Stimulated activated CD4-positive, alpha-beta T cell treated with anti-CD3 and anti-CD28 coated beads, Interleukin-1b, Interleukin-23, amount 100 ng/mL, for 24 hours (primary cell): ENCODE data around the gene UBE2N.
"Not testable (repeated sequence)": the region's sequence is repeated elsewhere in the genome, so short reads cannot be mapped to it uniquely, and the experiment has no call there.

Source experiments
- DNase-seq, 4 experiments: peaks; one replicate each; pipeline ENCODE4 v3.0.0-alpha.2; 2020; ENCODE audit warnings: low read depth in 4 of 4, low spot score in 1 of 4

Gene UBE2N

DNA sequence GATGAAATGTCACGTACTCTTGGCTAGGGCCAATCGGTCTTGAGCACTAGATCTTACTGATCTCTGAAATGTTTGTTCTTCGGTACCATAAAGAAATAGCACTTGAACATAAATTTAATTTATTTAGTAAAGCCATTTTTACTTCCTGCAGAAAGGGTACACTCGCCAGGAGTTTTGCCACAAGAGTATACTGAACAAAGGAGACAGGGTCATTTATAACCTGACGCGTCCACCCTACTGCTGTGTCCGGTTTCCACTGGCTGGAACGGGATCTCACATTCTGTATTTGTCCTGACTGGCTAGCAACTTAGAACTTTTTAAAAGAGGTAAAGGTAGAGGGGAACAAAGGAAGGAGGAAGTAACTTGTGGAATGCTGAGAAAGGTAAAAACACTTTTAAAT lies 29.4 kb downstream of the UBE2N start:
- DNase-seq, result not testable (repeated sequence)

DNA sequence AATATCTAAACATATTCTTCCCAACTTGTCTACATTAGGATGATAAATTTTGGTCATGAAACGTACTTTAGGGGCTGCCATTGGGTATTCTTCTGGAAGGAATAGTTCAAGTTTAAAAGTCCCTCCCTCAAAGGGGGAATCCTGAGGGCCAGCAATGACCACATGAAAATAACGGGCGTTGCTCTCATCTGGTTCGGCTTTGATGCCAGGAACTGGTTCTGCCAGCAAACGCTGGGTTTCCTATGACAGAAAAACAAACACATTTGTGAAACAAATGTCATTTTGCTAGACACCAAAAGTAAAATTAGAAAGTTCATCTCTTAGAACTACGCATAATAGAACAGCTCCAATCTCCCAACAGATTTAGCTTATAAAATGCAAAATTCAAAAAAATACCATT lies 30.7 kb downstream of the UBE2N start:
- not testable (repeated sequence) for DNase-seq

DNA sequence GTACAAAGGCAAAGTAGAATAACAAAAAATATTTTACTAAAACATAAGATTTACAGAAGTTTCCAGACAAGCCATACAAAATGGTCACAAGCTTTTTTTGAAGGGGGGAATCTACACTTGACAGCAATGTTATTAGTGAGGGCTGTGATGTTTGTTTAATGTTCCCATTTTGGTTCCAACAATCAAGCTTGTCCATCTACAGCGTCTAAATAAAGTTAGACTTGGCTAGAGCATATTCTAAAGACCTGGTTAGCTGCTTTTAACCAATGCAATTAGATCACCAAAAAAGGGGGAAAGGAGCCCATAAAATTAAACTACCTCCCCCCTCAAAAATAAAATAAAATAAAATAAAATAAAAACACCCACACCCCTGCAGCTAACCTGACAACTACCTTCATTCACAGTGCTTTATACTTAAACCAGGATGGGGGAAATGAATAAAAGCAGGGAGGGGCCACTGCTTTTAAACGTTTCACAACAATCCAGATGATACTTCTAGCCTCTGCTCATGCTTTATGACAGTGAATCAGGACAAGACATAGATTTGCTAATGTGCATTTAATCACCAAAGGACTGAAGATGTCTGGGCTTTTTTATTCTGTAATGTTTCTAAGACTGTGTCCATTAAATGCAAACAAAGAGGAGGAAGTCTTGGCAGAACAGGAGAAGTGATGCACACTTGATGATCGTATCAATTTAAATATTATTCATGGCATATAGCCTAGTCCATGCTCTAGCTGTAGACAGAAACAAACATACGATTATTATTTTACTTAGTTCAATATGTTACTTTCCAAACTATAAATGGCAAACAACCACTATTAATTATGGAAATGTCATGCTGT lies 32.2 kb downstream of the UBE2N start:
- DNase-seq, result not testable (repeated sequence)

GRCh38 chr12:93408813-93409212 lies 32.9 kb downstream of the UBE2N start:
- no peak for DNase-seq

DNA sequence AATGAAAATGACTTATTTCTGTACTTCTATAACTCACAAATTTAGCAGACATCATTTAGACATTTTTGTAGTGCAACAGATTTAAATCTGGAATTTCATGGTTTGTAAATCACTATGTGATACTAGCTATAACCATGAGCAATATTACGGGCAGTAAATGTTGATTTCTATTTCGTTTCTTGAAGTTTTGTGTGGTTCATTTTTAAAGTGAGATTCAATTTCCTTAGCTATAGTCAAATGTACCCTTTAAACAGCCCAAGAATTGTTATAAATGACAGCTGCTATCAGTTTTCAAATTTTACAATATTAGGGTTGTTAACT lies 33.8 kb downstream of the UBE2N start:
- DNase-seq, result no peak

- no peak for DNase-seq
Observed at GRCh38 chr12:93407054-93407962, 34.4 kb downstream of the UBE2N start.

- DNase-seq, result no peak
Observed at GRCh38 chr12:93404961-93405849, 36.5 kb downstream of the UBE2N start.

- DNase-seq, result no peak
Observed at GRCh38 chr12:93403988-93404803, 37.6 kb downstream of the UBE2N start.

GRCh38 chr12:93402333-93403311 lies 39.1 kb downstream of the UBE2N start:
- DNase-seq, result peak in 1 of 4 experiments; percentile 23

GRCh38 chr12:93399183-93399863 lies 42.4 kb downstream of the UBE2N start:
- not testable (repeated sequence) for DNase-seq

DNA sequence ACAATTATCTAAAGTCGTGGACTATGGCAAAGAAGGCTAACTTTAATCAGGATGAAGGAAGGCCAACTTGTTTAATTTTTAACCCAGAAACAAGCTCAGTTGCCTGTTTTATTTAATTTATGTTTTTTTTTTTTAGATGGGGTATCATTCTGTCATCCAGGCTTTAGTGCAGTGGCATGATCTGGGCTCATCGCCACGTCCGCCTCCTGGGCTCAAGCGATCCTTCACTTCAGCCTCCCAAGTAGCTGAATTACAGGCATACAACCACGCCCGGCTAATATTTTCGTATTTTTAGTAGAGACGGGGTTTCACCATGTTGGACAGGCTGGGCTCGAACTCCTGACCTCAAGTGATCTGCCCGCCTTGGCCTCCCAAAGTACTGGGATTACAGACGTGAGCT lies 44.3 kb downstream of the UBE2N start:
- no peak for DNase-seq

GRCh38 chr12:93393425-93393824 lies 48.3 kb downstream of the UBE2N start:
- no peak for DNase-seq

GRCh38 chr12:93390549-93391297 lies 51.0 kb downstream of the UBE2N start:
- DNase-seq, result no peak

- DNase-seq, result no peak
Observed at GRCh38 chr12:93390031-93390430, 51.7 kb downstream of the UBE2N start.

DNA sequence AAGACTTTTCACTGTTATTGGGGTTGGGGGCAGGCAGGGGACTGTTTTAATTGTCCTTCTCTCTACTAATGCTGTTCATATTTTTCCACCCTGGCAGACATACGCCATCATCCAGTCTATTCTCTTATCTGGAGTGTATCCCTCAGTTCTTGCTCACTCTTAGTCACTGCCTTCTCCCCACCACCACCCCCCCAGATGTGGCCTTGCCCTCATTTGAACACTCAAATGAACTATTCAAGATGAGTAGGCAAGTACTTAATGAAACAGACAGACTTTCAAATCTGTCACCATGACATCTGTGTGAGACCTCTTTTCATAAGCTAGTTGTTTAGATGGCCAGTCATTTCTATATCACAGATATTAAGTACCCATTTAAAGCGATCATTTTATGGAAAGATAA lies 54.0 kb downstream of the UBE2N start:
- peak in 3 of 4 experiments; percentile 22 to 56 (median 35) for DNase-seq

DNA sequence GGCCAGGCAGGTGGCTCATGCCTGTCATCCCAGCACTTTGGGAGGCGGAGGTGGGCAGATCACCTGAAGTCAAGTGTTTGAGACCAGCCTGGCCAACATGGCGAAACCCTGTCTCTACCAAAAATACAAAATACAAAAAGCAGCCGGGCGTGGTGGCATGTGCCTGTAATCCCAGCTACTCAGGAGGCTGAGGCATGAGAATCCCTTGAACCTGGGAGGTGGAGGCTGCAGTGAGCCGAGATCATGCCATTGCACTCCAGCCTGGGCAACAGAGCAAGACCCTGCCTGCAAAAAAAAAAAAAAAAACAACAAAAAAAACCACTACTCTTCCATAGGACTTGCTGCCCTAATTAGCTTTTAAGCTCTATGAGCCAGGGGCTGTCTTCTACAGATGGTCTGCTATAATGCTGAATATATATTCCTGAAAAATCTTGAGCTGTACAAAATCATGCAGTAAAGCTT lies 59.7 kb downstream of the UBE2N start:
- not testable (repeated sequence) for DNase-seq

GRCh38 chr12:93381161-93381975 lies 60.4 kb downstream of the UBE2N start:
- no peak for DNase-seq
